ENCODE results near the gene CDKN1A. TPM values are rescaled to one million over a fixed set of nuclear protein-coding genes. Genes with fewer than 3 reads are reported as not detected.
"Not testable (repeated sequence)": the region's sequence is repeated elsewhere in the genome, so short reads cannot be mapped to it uniquely, and the experiment has no call there.

CDKN1A gene
- total RNA-seq, 1 donor from 2014 or later, result 63.8 TPM

DNA sequence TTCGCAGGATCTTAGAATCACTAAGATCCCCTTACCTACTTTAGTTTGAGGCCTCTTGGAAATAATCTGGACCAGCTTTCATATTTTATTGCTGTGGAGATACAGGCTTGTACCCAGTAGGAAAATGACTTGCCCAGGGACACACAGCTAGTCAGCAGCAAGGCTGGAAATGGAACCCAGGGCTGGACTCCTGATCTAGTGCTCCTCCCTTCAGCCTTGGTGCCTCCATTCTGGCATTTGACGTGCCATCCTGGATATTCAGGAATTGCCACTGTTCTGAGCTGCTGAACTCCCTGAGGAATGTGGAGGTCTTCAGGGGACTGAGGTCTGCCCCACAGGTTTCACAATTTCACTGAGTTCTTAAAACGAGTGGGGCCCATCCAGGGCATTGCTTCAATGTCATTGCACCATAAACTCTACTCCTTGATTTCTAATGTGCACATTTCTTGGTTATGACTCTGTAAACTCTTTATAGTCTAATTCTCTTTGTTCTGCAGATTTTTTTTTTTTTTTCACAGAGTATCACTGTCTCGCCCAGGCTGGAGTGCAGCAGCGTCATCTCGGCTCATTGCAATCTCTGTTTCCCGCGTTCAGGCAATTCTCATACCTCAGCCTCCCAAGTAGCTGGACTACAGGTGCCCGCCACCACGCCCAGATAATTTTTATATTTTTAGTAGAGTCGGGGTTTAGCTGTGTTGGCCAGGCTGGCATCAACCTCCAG lies 26.7 kb upstream of the CDKN1A start:
- ATAC-seq (no peak), DNase-seq (ENCODE audit: missing footprints) (no peak)

GRCh38 chr6:36654469-36654868 lies 24.0 kb upstream of the CDKN1A start:
- intact Hi-C loops (cut with DNase I); ATAC-seq; DNase-seq (ENCODE audit: missing footprints): not testable (repeated sequence)

More for the DNA sequence above, 26.7 kb upstream of the CDKN1A start:
- intact Hi-C loops (cut with DNase I), result no loop called here

DNA sequence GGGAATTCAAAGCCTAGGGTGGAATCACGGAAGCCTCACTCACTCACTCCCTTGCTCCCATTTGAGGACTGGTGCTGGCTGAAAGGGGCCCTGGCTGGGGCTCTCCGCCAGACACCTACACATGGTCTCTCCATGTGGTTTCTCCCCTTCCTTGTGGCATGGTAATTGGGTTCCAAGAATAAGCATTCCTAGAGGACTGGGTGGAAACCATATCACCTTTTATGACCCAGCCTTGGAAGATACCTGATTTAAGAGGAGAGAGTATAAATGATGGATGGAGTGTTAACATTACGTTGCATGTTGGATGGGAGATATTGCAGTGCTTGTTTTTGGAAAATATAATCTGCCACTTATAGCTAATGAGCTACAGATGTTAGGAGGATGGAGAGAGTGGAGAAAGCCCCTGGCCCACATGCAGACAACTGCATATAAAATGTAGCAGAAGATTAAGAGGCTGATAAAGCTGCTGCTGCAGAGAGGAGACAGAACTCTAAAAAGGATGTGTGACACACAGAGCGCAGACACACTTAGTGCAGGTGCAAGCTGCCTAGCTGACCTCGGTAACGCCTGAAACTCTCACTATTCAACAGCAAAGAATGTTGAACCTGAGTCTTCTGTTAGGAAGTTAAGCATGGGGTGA lies 23.3 kb upstream of the CDKN1A start:
- ATAC-seq (no peak), DNase-seq (ENCODE audit: missing footprints) (no peak)
- intact Hi-C loops (cut with DNase I), result no loop called here

DNA sequence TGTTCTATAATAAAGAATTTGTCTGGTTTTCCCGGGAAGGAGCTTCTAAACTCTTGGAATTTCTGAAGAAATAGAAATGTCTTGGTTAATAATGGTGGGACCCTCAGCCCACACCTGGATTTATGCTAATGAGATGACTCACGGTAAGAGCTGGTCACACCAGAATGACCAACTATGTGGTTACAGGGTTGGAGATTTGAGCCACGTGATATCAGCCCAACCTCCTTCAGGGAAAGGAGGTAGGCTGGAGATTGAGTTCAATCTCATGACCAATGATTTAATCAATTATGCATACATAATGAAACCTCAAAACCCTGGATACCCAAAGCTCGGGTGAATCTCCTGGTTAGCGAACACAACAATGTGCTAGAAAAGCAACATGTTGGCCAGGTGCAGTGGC lies 22.1 kb upstream of the CDKN1A start:
- ATAC-seq (no peak), DNase-seq (ENCODE audit: missing footprints) (no peak)
- intact Hi-C loops (cut with DNase I), result no loop called here

DNA sequence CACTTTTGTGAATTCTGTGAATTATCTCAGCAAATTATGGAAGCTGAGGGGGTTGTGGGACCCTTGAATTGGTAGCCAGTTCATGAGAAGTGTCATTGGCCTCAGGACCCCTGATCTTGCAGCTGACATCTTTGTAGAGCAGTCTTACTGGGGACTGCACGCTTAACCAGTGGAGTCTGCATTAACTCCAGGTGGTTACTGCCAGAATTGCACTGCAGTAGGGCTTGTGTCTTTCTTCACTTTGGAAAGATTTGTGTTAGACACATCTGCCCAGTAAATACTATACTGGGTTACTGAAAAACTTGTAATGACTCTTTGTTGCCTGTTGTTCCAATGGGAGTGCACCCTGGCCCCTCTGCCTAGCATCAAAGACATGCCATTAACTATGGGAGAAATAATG lies 21.2 kb upstream of the CDKN1A start:
- intact Hi-C loops (cut with DNase I), result no loop called here
- ATAC-seq (no peak), DNase-seq (ENCODE audit: missing footprints) (no peak)

DNA sequence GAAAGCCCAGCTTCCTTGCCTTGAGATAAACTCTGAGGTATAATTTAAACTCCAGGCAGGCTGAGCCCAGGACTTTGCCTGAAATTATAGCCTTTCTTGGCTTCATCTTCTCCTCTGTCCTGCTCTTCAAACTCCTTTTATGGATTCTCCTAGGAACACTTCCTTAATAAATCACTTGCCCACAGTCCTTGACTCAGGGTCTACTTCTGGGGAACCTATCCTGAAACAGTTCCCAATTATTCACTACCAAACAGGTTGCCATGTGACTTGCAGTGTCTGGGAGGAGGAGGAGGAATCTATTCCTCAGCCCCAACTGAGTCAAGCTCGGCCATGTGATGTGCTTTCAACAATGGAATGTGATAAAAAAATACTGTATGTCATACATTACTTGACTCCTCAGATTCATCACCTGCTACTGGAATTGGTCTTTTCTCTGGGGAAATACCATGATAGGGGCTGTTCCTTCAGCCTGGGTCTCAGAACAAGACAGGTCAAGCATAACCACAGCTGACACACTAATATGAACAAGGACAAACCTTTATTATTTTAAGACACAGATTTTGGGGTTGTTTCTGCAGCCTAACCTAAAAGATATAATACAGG lies 20.5 kb upstream of the CDKN1A start:
- intact Hi-C loops (cut with DNase I), result no loop called here
- no peak for DNase-seq (ENCODE audit: missing footprints)

DNA sequence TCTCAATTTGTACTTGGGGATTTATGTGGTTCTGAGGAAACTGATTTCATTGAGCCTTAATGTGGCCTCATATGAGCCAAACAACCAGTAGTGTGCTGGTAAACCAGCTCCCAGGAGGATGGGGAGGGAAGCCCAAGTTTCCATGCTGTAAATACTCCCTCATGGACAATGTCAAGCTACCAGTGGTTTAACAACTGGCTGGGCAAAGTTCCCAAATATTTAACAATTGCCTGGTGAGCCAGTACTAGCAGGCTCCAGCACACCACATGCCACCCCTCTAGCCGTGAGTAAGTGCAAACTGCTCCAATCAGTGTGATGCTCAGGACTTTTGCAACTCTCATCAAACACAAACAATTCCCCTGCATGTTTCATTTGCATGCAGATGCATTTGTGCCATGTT lies 19.2 kb upstream of the CDKN1A start:
- ATAC-seq (no peak), DNase-seq (ENCODE audit: missing footprints) (no peak)
- intact Hi-C loops (cut with DNase I), result no loop called here

More for the DNA sequence above, 20.5 kb upstream of the CDKN1A start:
- no peak for ATAC-seq

DNA sequence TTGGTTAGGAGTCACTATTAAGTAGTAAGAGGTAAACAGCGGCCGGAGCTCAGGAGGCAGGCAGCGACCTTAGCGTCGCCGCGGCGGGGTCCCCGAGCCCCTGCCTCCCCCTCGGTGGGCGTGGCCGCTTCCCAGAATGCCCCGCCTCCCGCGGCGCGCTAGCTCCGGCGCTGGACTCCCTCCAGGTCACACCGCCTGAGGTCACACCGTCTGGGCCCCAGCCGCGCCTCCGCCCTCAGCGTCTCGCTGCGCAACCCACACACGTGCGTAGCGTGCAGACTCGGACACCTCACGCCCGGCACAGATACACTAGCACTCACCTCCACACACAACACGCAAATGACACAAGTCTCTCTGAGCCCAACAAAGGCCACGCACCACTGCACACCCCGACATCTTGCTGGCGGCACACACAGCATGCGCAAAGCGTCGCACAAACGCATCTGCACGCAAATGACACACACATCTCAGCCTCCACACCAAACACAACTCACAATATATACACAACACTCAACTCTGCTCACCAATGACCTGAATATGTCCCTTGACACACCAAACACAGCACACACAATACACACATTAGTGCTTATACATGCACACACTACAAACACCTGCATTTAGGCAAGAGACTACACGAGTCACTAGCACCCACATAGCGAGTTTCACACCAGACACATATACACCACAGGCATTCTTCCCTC lies 17.6 kb upstream of the CDKN1A start:
- DNase-seq (ENCODE audit: missing footprints), result peak; percentile 85
- intact Hi-C loops (cut with DNase I), result no loop called here
- peak; percentile 77 for ATAC-seq

DNA sequence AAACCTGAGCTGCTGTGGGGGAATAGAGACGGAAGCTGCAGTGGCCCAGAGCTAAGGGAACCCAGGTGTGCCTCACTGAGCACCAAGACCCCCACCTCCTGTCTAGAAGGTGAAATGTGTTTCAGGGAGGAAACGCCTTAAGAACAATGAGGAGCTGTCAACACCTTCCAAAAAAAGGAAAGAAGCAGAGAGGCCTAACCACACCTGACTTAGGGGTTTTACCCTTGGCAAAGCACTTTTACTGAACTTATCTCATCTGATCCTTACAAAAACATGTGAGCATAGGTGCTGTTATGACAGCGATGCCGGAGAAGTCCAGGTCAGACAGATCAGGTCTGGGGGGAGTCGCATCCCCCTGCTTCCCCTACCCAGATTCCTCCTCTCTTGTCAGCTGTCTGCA lies 16.1 kb upstream of the CDKN1A start:
- intact Hi-C loops (cut with DNase I), result no loop called here
- ATAC-seq, result no peak
- DNase-seq (ENCODE audit: missing footprints), result no peak

GRCh38 chr6:36662827-36663256 lies 15.7 kb upstream of the CDKN1A start:
- ATAC-seq, result no peak
- intact Hi-C loops (cut with DNase I), result no loop called here

DNA sequence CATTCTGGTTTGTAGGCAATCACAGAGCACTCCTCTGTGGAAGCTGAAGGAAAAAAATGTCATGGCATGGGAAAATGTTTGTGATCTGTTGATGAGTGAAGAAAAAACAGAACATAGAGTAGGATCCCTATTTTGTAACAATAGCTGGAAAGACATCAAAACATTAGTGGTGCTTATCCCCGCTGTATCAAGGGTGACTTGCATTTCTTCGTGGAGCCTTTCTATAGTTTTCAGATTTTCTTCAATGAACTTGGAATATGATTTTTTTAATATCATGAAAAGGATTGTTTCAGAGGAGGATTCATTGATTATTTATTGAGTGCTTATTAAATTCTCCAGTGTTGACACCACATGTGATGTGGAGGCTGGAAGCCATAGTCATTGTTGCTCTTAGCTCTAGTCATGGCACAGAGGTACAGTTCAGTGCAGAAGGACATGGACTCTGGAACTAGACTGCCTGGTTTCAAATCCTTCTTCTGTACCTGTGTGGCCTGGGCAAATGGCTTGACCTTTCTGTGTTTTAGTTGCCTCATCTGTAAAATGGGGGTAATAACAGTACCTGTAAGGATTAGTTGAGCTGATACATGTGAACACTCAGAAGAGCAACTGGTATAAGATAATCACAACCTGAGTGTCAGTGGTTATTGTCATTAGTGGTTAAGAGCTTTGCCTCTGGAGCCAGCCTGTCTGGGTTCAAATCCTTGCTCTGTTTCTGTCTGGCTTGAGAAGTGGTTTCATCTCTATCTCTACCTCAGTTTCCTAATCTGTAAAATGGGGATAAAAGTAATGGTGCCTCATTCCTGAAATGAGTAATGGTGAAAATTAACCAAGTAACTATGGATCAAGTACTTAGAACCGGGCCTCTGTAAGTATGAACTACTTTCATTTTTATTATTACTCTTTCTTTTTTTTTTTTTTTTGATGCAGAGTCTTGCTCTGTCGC lies 14.7 kb upstream of the CDKN1A start:
- ATAC-seq, result no peak
- DNase-seq (ENCODE audit: missing footprints), result no peak
- intact Hi-C loops (cut with DNase I), result no loop called here

More at GRCh38 chr6:36662827-36663256, 15.7 kb upstream of the CDKN1A start:
- DNase-seq (ENCODE audit: missing footprints), result no peak

GRCh38 chr6:36665180-36665579 lies 13.3 kb upstream of the CDKN1A start:
- no peak for DNase-seq (ENCODE audit: missing footprints)
- intact Hi-C loops (cut with DNase I), result no loop called here
- ATAC-seq, result no peak

- ATAC-seq (no peak), DNase-seq (ENCODE audit: missing footprints) (no peak)
- intact Hi-C loops (cut with DNase I), result no loop called here
Measured at GRCh38 chr6:36666287-36666686, 12.2 kb upstream of the CDKN1A start.

DNA sequence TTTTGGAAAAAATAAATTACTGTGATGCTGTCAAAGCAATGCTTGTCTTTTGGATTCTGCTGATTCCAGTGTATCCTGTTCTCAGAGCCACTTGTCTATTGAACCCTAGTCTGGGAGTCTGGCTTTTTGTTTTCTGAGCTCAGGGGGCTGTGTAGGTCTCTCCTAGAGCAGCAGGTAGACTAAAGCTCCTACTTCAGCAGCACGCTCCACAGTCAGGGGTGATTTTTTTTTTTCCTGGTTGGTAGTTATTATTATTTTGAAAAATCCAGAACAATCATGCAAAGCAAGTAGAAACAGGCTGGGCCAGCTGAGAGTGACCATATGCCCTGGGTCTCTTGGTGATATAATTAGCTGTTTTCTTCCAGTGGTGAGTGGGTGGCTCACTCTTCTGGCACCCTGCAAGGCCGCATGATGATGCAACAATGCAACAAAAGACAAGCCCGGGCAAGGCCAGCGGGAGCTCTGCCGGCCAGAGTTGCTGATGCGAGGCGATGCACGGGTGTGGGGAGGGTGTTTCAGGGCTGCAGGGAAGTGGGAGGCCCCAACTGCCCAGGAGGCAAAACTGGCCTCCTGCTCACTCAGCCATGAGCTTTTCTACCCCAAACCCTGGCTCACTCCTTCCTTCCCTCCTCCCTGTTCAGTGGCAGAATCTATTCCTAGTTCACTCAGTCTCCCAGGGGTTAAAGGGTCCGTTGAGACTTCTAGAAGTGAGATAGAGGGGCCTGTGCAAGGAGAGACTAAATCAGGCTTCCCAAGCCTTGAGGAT lies 11.5 kb upstream of the CDKN1A start:
- ATAC-seq (peak; percentile 87), DNase-seq (ENCODE audit: missing footprints) (peak; percentile 90)
- intact Hi-C loops (cut with DNase I), result no loop called here

- intact Hi-C loops (cut with DNase I), result no loop called here
- ATAC-seq (no peak), DNase-seq (ENCODE audit: missing footprints) (no peak)
Measured at GRCh38 chr6:36668591-36668990, 9.9 kb upstream of the CDKN1A start.

DNA sequence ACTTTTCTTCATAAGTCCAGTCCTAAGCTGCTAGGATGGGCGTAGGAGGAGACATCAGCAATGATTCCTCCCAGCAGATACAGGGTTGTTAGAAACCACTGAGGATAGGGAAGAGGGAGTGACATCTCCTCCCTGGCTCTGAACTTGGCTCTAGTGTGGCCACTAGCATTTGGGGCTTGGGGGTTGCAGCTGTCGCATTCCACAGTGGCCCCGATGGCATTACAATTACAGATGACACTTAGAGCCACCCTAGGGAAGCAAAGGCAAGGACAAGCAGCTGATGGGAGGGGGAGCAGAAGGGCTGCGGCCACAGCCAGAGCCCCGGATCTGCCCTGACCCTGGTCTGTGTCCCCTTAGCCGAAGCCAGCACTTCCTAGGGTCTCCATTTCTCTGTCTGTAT lies 9.5 kb upstream of the CDKN1A start:
- no peak for ATAC-seq
- intact Hi-C loops (cut with DNase I), result no loop called here

DNA sequence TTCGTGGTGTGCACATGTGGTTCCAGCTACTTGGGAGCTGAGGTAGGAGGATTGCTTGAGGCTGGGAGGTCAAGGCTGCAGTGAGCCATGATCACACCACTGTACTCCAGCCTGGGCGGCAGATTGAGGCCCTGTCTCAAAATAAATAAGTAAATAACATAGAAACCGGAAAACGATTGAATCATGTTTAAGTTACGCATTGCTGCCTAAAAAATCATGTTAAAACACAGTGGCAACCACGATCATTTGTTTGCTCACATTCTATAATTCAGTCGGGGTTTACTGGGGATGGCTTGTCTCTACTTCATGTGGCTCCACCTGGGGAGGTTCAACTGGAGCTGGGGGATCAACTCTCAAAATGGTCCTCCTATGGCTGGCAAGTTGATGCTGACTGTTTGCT lies 8.2 kb upstream of the CDKN1A start:
- intact Hi-C loops (cut with DNase I), result no loop called here

More for the DNA sequence above, 9.5 kb upstream of the CDKN1A start:
- no peak for DNase-seq (ENCODE audit: missing footprints)

More for the DNA sequence above, 8.2 kb upstream of the CDKN1A start:
- ATAC-seq (no peak), DNase-seq (ENCODE audit: missing footprints) (no peak)
